BLaER1 treated with 17β-estradiol and CSF1 and Interleukin-3, amounts not matched to agents 10 nM and 100 nM (cell line): ENCODE data around the gene TMC4.
A peak's percentile ranks its signal among the peaks of the same experiment; 100 is the strongest.

Experiments
- H3K27ac ChIP-seq, 11 experiments: shearing (Covaris generic); formaldehyde crosslinking; 2 replicates each; pipeline ENCODE4 v1.8.1; 2022
- H3K27me3 ChIP-seq, 11 experiments: shearing (Covaris generic); formaldehyde crosslinking; 2 replicates each; pipeline ENCODE4 v1.8.1; 2022
- H3K36me3 ChIP-seq, 11 experiments: shearing (Covaris generic); formaldehyde crosslinking; 2 replicates each; pipeline ENCODE4 v1.8.1; 2022
- H3K4me1 ChIP-seq, 10 experiments: shearing (Covaris generic); formaldehyde crosslinking; 2 replicates each; pipeline ENCODE4 v1.8.1; 2022
- H3K4me2 ChIP-seq, 11 experiments: shearing (Covaris generic); formaldehyde crosslinking; 2 replicates each; pipeline ENCODE4 v1.8.1; 2022
- H3K4me3 ChIP-seq, 10 experiments: shearing (Covaris generic); formaldehyde crosslinking; 2 replicates each; pipeline ENCODE4 v1.8.1; 2022
- H3K9ac ChIP-seq, 11 experiments: shearing (Covaris generic); formaldehyde crosslinking; 2 replicates each; pipeline ENCODE4 v1.8.1; 2022
- H3K9me3 ChIP-seq, 11 experiments: shearing (Covaris generic); formaldehyde crosslinking; replicated peaks in 1 of 11; 2 replicates each; pipeline ENCODE4 v1.8.1; 2022
- H4K20me1 ChIP-seq, 11 experiments: shearing (Covaris generic); formaldehyde crosslinking; 2 replicates each; pipeline ENCODE4 v1.8.1; 2022
- Cebpa-rat ChIP-seq, 11 experiments: shearing (Covaris generic); IDR thresholded peaks; 2 replicates each; pipeline ENCODE4 v1.8.1; 2022

Gene TMC4

GRCh38 chr19:54156953-54157352, 16.0 kb downstream of the TMC4 start:
- TF ChIP-seq Cebpa-rat (IDR thresholded peaks at IDR 0.05) = no peak
- Histone ChIP-seq H3K4me1 (peaks cover 31 to 54% (median 38%) of the 10 kb centered on the region in 10 experiments), H3K9ac (peak overlapping the region in 1 of 11 experiments; percentile 27; a peak in 2 of 22 replicates), H3K27me3 (no peaks in the 10 kb centered on the region), H3K36me3 (peaks cover 62 to 65% (median 64%) of the 10 kb centered on the region in 11 experiments), H3K9me3 (no peaks in the 10 kb centered on the region), H3K4me3 (no peak overlapping the region), H4K20me1 (peaks cover 8 to 75% (median 67%) of the 10 kb centered on the region in 11 experiments; a peak in 21 of 22 replicates), H3K4me2 (no peak overlapping the region), H3K27ac (no peak overlapping the region)

GRCh38 chr19:54156490-54156889, 16.5 kb downstream of the TMC4 start:
- no peaks in the 10 kb centered on the region for H3K27me3 ChIP-seq

DNA sequence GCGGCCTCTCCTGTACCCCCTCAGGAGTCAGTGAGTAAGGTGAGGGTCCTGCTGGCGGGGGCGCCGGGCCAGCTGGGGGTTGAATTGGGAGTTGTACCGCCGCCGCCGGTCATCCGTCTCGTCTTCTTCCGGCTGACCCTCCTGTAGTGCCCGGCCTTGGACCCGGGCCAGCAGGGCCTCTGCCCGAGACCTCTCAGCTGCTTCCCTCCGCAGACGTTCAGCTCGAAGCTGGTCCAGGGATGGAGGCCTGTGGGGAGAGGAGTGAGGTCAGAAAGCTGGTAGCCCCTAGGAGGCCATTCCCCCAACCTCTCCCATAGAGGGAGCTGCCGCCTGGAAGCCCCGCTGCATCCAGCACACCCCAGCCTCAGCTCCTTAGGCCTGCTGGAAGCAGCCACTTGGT, 17.3 kb downstream of the TMC4 start:
- no peaks in the 10 kb centered on the region for H3K27me3 ChIP-seq
- no peak overlapping the region for H3K4me2 ChIP-seq
- peaks cover 19 to 41% (median 26%) of the 10 kb centered on the region in 10 experiments for H3K4me1 ChIP-seq
- no peaks in the 10 kb centered on the region for H3K9me3 ChIP-seq
- no peak overlapping the region for H3K4me3 ChIP-seq
- H3K36me3 ChIP-seq = peaks cover 74 to 78% (median 77%) of the 10 kb centered on the region in 11 experiments
- no peak overlapping the region for H3K27ac ChIP-seq
- peaks cover 8 to 85% (median 78%) of the 10 kb centered on the region in 11 experiments; a peak in 21 of 22 replicates for H4K20me1 ChIP-seq
- no peak for TF ChIP-seq Cebpa-rat (IDR thresholded peaks at IDR 0.05)
- no peak overlapping the region for H3K9ac ChIP-seq

More at GRCh38 chr19:54156490-54156889, 16.5 kb downstream of the TMC4 start:
- Histone ChIP-seq H3K27ac (no peak overlapping the region), H4K20me1 (peaks cover 8 to 77% (median 70%) of the 10 kb centered on the region in 11 experiments; a peak in 21 of 22 replicates), H3K4me2 (no peak overlapping the region), H3K4me3 (no peak overlapping the region), H3K9me3 (no peaks in the 10 kb centered on the region), H3K9ac (peak overlapping the region in 1 of 11 experiments; percentile 27; a peak in 2 of 22 replicates), H3K4me1 (peaks cover 27 to 49% (median 34%) of the 10 kb centered on the region in 10 experiments), H3K36me3 (peaks cover 66 to 70% (median 69%) of the 10 kb centered on the region in 11 experiments)
- TF ChIP-seq Cebpa-rat (IDR thresholded peaks at IDR 0.05) = no peak

- peaks cover 12 to 94% (median 85%) of the 10 kb centered on the region in 11 experiments; a peak in 21 of 22 replicates for H4K20me1 ChIP-seq
- no peak overlapping the region for H3K4me2 ChIP-seq
Measured at GRCh38 chr19:54154603-54155345, 18.2 kb downstream of the TMC4 start.

GRCh38 chr19:54153731-54154326, 19.1 kb downstream of the TMC4 start:
- peaks cover 10 to 33% (median 17%) of the 10 kb centered on the region in 10 experiments for H3K4me1 ChIP-seq
- H3K9me3 ChIP-seq = no peaks in the 10 kb centered on the region
- peak overlapping the region in 4 of 11 experiments; percentile 6 to 38 (median 20); a peak in 2 of 22 replicates for H3K9ac ChIP-seq
- H3K27me3 ChIP-seq = no peaks in the 10 kb centered on the region
- H3K27ac ChIP-seq = no peak overlapping the region
- no peak overlapping the region for H3K4me2 ChIP-seq
- H4K20me1 ChIP-seq = peaks cover 15 to 100% (median 91%) of the 10 kb centered on the region in 11 experiments; a peak in 21 of 22 replicates
- H3K36me3 ChIP-seq = peaks cover 93 to 96% (median 95%) of the 10 kb centered on the region in 11 experiments
- no peak for TF ChIP-seq Cebpa-rat (IDR thresholded peaks at IDR 0.05)
- no peak overlapping the region for H3K4me3 ChIP-seq

More at GRCh38 chr19:54154603-54155345, 18.2 kb downstream of the TMC4 start:
- Histone ChIP-seq H3K9ac (peak overlapping the region in 3 of 11 experiments; percentile 22 to 30 (median 26); a peak in 2 of 22 replicates), H3K4me1 (peaks cover 13 to 36% (median 20%) of the 10 kb centered on the region in 10 experiments), H3K36me3 (peaks cover 83 to 87% (median 86%) of the 10 kb centered on the region in 11 experiments), H3K4me3 (no peak overlapping the region), H3K27me3 (no peaks in the 10 kb centered on the region), H3K27ac (no peak overlapping the region), H3K9me3 (no peaks in the 10 kb centered on the region)
- TF ChIP-seq Cebpa-rat (IDR thresholded peaks at IDR 0.05) = no peak

DNA sequence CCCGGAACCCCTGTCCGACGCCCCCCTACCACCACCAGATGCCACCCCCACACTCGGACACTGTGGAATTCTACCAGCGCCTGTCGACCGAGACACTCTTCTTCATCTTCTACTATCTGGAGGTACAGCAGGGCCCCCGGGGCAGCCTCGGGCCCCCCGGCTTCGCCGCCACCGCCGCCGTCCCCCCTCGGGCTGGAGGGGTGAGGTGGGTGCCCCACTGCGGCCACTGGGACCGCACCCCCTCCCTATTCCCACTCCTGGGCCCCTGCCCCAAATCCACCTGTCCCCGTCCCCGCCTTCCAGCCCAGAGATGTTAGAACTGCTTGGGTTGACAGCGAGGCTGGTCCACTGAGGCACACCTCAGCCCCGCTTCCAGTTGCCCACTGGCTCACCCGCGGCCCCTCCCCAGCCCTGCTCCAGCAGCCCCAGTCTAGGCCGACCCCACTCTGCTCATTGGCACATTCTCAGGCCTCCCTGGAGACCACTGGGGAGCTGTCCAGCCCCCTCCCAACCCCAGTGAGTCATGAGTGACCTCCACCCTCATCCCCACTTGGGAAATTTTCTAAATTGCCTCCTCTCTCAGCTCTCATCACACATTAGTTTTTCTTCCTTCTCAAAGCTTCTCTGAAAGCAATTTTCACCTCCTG, 20.0 kb downstream of the TMC4 start:
- Histone ChIP-seq H3K27me3 (no peaks in the 10 kb centered on the region), H3K9ac (peak overlapping the region in 2 of 11 experiments; percentile 4 to 38; a peak in 1 of 22 replicates), H3K36me3 (peaks cover 98 to 100% (median 100%) of the 10 kb centered on the region in 11 experiments), H3K4me1 (peaks cover 2 to 25% (median 8%) of the 10 kb centered on the region in 10 experiments), H3K27ac (no peak overlapping the region), H3K4me3 (no peak overlapping the region), H3K9me3 (no peaks in the 10 kb centered on the region), H4K20me1 (peaks cover 17 to 100% (median 86%) of the 10 kb centered on the region in 11 experiments; a peak in 21 of 22 replicates), H3K4me2 (no peak overlapping the region)
- no peak for TF ChIP-seq Cebpa-rat (IDR thresholded peaks at IDR 0.05)

GRCh38 chr19:54152267-54152666, 20.7 kb downstream of the TMC4 start:
- TF ChIP-seq Cebpa-rat (IDR thresholded peaks at IDR 0.05) = no peak
- Histone ChIP-seq H3K27me3 (no peaks in the 10 kb centered on the region), H3K36me3 (peaks cover 98 to 100% (median 100%) of the 10 kb centered on the region in 11 experiments), H3K4me2 (no peak overlapping the region), H3K9ac (no peak overlapping the region), H3K9me3 (no peaks in the 10 kb centered on the region), H4K20me1 (peaks cover 19 to 100% (median 89%) of the 10 kb centered on the region in 11 experiments; a peak in 21 of 22 replicates), H3K4me1 (peaks cover 0 to 18% (median 3%) of the 10 kb centered on the region in 10 experiments; a peak in 4 of 20 replicates), H3K4me3 (no peak overlapping the region), H3K27ac (no peak overlapping the region)

- Histone ChIP-seq H3K4me2 (no peak overlapping the region), H4K20me1 (peaks cover 27 to 100% (median 89%) of the 10 kb centered on the region in 11 experiments; a peak in 21 of 22 replicates), H3K4me1 (peaks cover 0 to 13% (median 0%) of the 10 kb centered on the region in 10 experiments; a peak in 2 of 20 replicates), H3K27me3 (no peaks in the 10 kb centered on the region), H3K9ac (peak overlapping the region in 2 of 11 experiments; percentile 7 to 9; a peak in 1 of 22 replicates), H3K27ac (no peak overlapping the region), H3K36me3 (peaks cover 98 to 100% (median 100%) of the 10 kb centered on the region in 11 experiments), H3K9me3 (no peaks in the 10 kb centered on the region), H3K4me3 (no peak overlapping the region)
- no peak for TF ChIP-seq Cebpa-rat (IDR thresholded peaks at IDR 0.05)
Measured at GRCh38 chr19:54151362-54152035, 21.5 kb downstream of the TMC4 start.
